K562 (cell line): Measurements from ENCODE around the gene EIF2AK2. TPM values are rescaled to one million over a fixed set of nuclear protein-coding genes. Genes with fewer than 3 reads are reported as not detected.

Experiments
- ATAC-seq: fragments of 200-7000 bp; cut with Tn5 transposase; 3 replicates; pipeline ENCODE4 v1.9.1; 2020; ENCODE audit warnings: moderate library complexity
- BruUV-seq: library from RNA; stranded (reverse); fragments of 400-500 nt; replicated peaks from 2 replicates; lab custom pipeline; 2021; lab: Mats Ljungman, UMichigan
- CTCF ChIA-PET: fragments of 300-600 bp; formaldehyde crosslinking; extraction: SDS; loops from one replicate; lab custom pipeline; 2021; ENCODE audit warnings: low intra/inter-chr PET ratio; lab: Yijun Ruan, JAX
- POLR2A ChIA-PET: fragments of 300-600, 350-650 bp; sonication (Branson Sonifier 250); formaldehyde crosslinking; extraction: SDS; loops from one replicate; lab custom pipeline; 2021; ENCODE audit warnings: antibody characterized with exemption, inconsistent platforms; lab: Yijun Ruan, JAX
- DNase-seq, 4 experiments: peaks; one replicate each; pipeline versions ENCODE4 v3.0.0 to v3.0.0-alpha.2; 2011 to 2018; ENCODE audit warnings: low spot score in 3 of 4, mixed read lengths in 3 of 4; ENCODE audit errors: extremely low read depth in 1 of 4
- FAIRE-seq: peaks from 2 replicates; lab custom pipeline; 2011; peaks lifted over from hg19 to GRCh38; lab: Jason Lieb, UNC
- H2AFZ ChIP-seq: 2 replicates; pipeline ENCODE4 v1.6.0; 2011; ENCODE audit warnings: low read depth, low read length, control low read depth, inconsistent platforms
- H3K27ac ChIP-seq: fragments of 200-600 bp; 3 replicates; pipeline ENCODE4 v1.8.0; 2011; ENCODE audit warnings: low read depth, mild to moderate bottlenecking, control low read depth, inconsistent platforms, low read length, moderate library complexity, mixed read lengths; ENCODE audit errors: extremely low read depth
- H3K27me3 ChIP-seq, 2 experiments: fragments of 300-600 bp in 1 of 2; 2 replicates in 1 of 2; 3 replicates in 1 of 2; pipeline versions ENCODE4 v1.6.0 to v1.8.0; 2011; ENCODE audit warnings: inconsistent platforms in 2 of 2, low read length in 2 of 2, mild to moderate bottlenecking in 1 of 2, mixed read lengths in 1 of 2, moderate library complexity in 1 of 2; ENCODE audit not compliant: control insufficient read depth in 2 of 2, insufficient read depth in 2 of 2
- H3K36me3 ChIP-seq: fragments of 300-600 bp; 3 replicates; pipeline ENCODE4 v1.8.0; 2011; ENCODE audit warnings: mild to moderate bottlenecking, low read length, inconsistent platforms; ENCODE audit not compliant: control insufficient read depth, insufficient read depth
- H3K4me1 ChIP-seq, 2 experiments: fragments of 200-600 bp in 1 of 2; replicated peaks in 1 of 2; 2 replicates in 1 of 2; 3 replicates in 1 of 2; pipeline versions ENCODE4 v1.5.1 to v1.8.0; 2011; ENCODE audit warnings: inconsistent platforms in 2 of 2, low read length in 2 of 2, mild to moderate bottlenecking in 1 of 2, mixed read lengths in 1 of 2, moderate library complexity in 1 of 2; ENCODE audit not compliant: control insufficient read depth in 2 of 2, insufficient read depth in 2 of 2
- H3K4me2 ChIP-seq: 2 replicates; pipeline ENCODE4 v1.6.1; 2011; ENCODE audit warnings: low read length, control low read depth, inconsistent platforms, mixed read lengths; ENCODE audit not compliant: insufficient read depth
- H3K4me3 ChIP-seq: fragments of 200-600 bp; sonication (generic), shearing (Covaris generic); 2 replicates; pipeline ENCODE4 v1.5.1; 2016; ENCODE audit warnings: control low read depth, inconsistent platforms
- H3K79me2 ChIP-seq: fragments of 200-600 bp; 3 replicates; pipeline ENCODE4 v1.8.0; 2011; ENCODE audit warnings: low read length, inconsistent platforms; ENCODE audit not compliant: control insufficient read depth, insufficient read depth
- H3K9ac ChIP-seq, 2 experiments: 2 replicates each; pipeline versions ENCODE4 v1.6.0 to v1.6.1; 2011; ENCODE audit warnings: low read depth in 2 of 2, low read length in 2 of 2, control low read depth in 1 of 2, inconsistent platforms in 1 of 2, mild to moderate bottlenecking in 1 of 2, mixed read lengths in 1 of 2; ENCODE audit not compliant: insufficient read depth in 1 of 2
- H3K9me1 ChIP-seq: one replicate; pipeline ENCODE4 v1.6.0; 2011; ENCODE audit warnings: inconsistent platforms, mild to moderate bottlenecking, low read length, moderate library complexity; ENCODE audit not compliant: control insufficient read depth, insufficient read depth
- H3K9me3 ChIP-seq: replicated peaks from 2 replicates; pipeline ENCODE4 v1.5.1; 2011; ENCODE audit warnings: low read depth, low read length, inconsistent platforms; ENCODE audit not compliant: control insufficient read depth, insufficient read depth
- H4K20me1 ChIP-seq: replicated peaks from 2 replicates; pipeline ENCODE4 v1.6.1; 2011; ENCODE audit warnings: low read length, inconsistent platforms, mixed read lengths; ENCODE audit not compliant: control insufficient read depth, insufficient read depth
- AFF1 ChIP-seq, 2 experiments: fragments of 450-650 bp; IDR thresholded peaks; 2 replicates each; pipeline ENCODE4 v1.6.1; 2018; ENCODE audit warnings: mild to moderate bottlenecking in 2 of 2, low read depth in 1 of 2; ENCODE audit not compliant: partially characterized antibody in 2 of 2
- BHLHE40 ChIP-seq: IDR thresholded peaks from 2 replicates; pipeline ENCODE4 v1.6.1; 2011; ENCODE audit warnings: low read length, improper control_type of control experiment
- BRD9 ChIP-seq: fragments of 450-650 bp; IDR thresholded peaks from 2 replicates; pipeline ENCODE4 v1.6.1; 2018; ENCODE audit warnings: low read depth; ENCODE audit not compliant: partially characterized antibody
- CBFA2T2 ChIP-seq: fragments of 450-650 bp; conservative IDR thresholded peaks from 2 replicates; pipeline ENCODE4 v1.6.1; 2017; ENCODE audit warnings: mild to moderate bottlenecking
- HIVEP1 ChIP-seq: fragments of 250-450 bp; sonication (Bioruptor Pico); IDR thresholded peaks from 2 replicates; pipeline ENCODE4 v1.4.0; 2020; ENCODE audit warnings: mild to moderate bottlenecking
- HNRNPH1 ChIP-seq: fragments of 200-400 bp; formaldehyde crosslinking; optimal IDR thresholded peaks from 2 replicates; pipeline ENCODE3; 2017; ENCODE audit warnings: low read depth, mild to moderate bottlenecking, low read length, moderate library complexity
- JUN ChIP-seq, 2 experiments: sonication (generic) in 1 of 2; formaldehyde crosslinking in 1 of 2; IDR thresholded peaks; 2 replicates each; pipeline versions ENCODE4 v1.6.1 to v1.8.0; 2012 to 2022; ENCODE audit warnings: borderline replicate concordance in 2 of 2, mild to moderate bottlenecking in 2 of 2, improper control_type of control experiment in 1 of 2, low read depth in 1 of 2, low read length in 1 of 2, missing genetic modification reagents in 1 of 2
- KDM5B ChIP-seq: fragments of 200-600 bp; sonication (generic); IDR thresholded peaks from 2 replicates; pipeline ENCODE4 v1.6.1; 2012; ENCODE audit warnings: low read depth, mild to moderate bottlenecking, moderate library complexity, low read length, control low read depth, inconsistent platforms; ENCODE audit not compliant: insufficient replicate concordance
- RBM22 ChIP-seq: fragments of 200-400 bp; formaldehyde crosslinking; IDR thresholded peaks from 2 replicates; pipeline ENCODE4 v1.6.1; 2018; ENCODE audit warnings: low read length, low read depth; ENCODE audit not compliant: poor library complexity, severe bottlenecking
- SP1 ChIP-seq: sonication (generic); formaldehyde crosslinking; IDR thresholded peaks from 2 replicates; pipeline ENCODE4 v1.8.1; 2022; ENCODE audit warnings: mild to moderate bottlenecking, missing genetic modification reagents
- XRCC5 ChIP-seq: fragments of 200-400 bp; formaldehyde crosslinking; IDR thresholded peaks from 2 replicates; pipeline ENCODE4 v1.6.1; 2017; ENCODE audit warnings: low read depth, mild to moderate bottlenecking, low read length
- ZBTB34 ChIP-seq: fragments of 250-450 bp; sonication (Bioruptor Pico); IDR thresholded peaks from 2 replicates; pipeline ENCODE4 v1.8.0; 2021; ENCODE audit warnings: mild to moderate bottlenecking, moderate library complexity
- ZC3H11A ChIP-seq: IDR thresholded peaks from 2 replicates; pipeline ENCODE4 v1.6.1; 2012; ENCODE audit warnings: low read depth, low read length, improper control_type of control experiment
- ZNF24 ChIP-seq: fragments of 450-650 bp; IDR thresholded peaks from 2 replicates; pipeline ENCODE4 v1.6.1; 2016
- ZNF778 ChIP-seq: fragments of 450-650 bp; formaldehyde crosslinking; IDR thresholded peaks from 2 replicates; pipeline ENCODE4 v1.4.0; 2020; ENCODE audit warnings: mild to moderate bottlenecking, moderate library complexity
- WGBS: fragments of 100-300 bp; shearing (Covaris generic); methylation state at CpG from one replicate; pipeline ENCODE4 v1.1.6; 2016; ENCODE audit warnings: low coverage, mixed read lengths; ENCODE audit not compliant: insufficient coverage; ENCODE audit errors: missing lambda C conversion rate; 5-methylcytosine and 5-hydroxymethylcytosine counted together
- in situ Hi-C: fragments of 300-500 bp; cut with MboI; formaldehyde crosslinking; loops from 4 replicates; pipeline ENCODE4 v1.15.0; 2018; ENCODE audit warnings: inconsistent platforms, mixed read lengths
- intact Hi-C: fragments of 100-400 bp; cut with micrococcal nuclease; formaldehyde crosslinking; loops from 2 replicates; pipeline ENCODE4 v1.14.2; 2022
- polyA plus RNA-seq, 8 experiments: library from polyadenylated mRNA; depleted of rRNA in 4 of 8; stranded (reverse) in 5 of 8; unstranded in 3 of 8; fragments of >200 nt; fragmentation: Nextera tagmentation in 2 of 8; fragmentation: Illumina TruSeq in 1 of 8; extraction: Ambion mirVana in 2 of 8; extraction: Trizol in 1 of 8; gene quantifications; 2 replicates each; pipeline versions ENCODE4 v1.2.1 to v1.2.3, GENCODE V29; 2011 to 2014; ENCODE audit warnings: inconsistent platforms in 1 of 8, missing spikeins in 1 of 8
- total RNA-seq, 7 experiments: library from RNA; depleted of rRNA in 6 of 7; stranded (reverse); fragments of >200 nt in 6 of 7; fragmentation: Illumina TruSeq in 2 of 7; extraction: Trizol in 2 of 7; gene quantifications; 2 replicates each; pipeline versions ENCODE4 v1.2.1 to v1.2.3, GENCODE V29; 2011 to 2021; ENCODE audit warnings: low replicate concordance in 1 of 7

Gene EIF2AK2
- total and polyA plus RNA-seq, 9 of the 15 experiments (the other 6 are each of a cell fraction or from before 2014, with no cell fraction given), result 3.8 to 19.5 (median 13.3) TPM

- no peak for FAIRE-seq
- POLR2A ChIA-PET, result interaction anchor here (1.0 to 1.9 kb wide), 3 partner anchors 13 to 34 kb away, joined by 3 to 7 read pairs (median 5); no protein-coding TSS in a partner anchor
- intact Hi-C loops, result no loop called here
- TF ChIP-seq JUN (IDR thresholded peaks at IDR 0.05; ENCODE audit: borderline replicate concordance, low read depth, low read length) (no peak), JUN (CRISPR knock-in tag; IDR thresholded peaks at IDR 0.05; ENCODE audit: borderline replicate concordance) (no peak), RBM22 (no peak), SP1 (CRISPR knock-in tag) (no peak), AFF1 (IDR thresholded peaks at IDR 0.05; ENCODE audit: low read depth in 1 of 2, partially characterized antibody in 2 of 2) (no peak), ZC3H11A (no peak), ZNF778 (no peak), BRD9 (no peak), HIVEP1 (no peak), HNRNPH1 (no peak), ZBTB34 (no peak), XRCC5 (no peak), CBFA2T2 (no peak), BHLHE40 (no peak), KDM5B (no peak), ZNF24 (no peak)
Measured at GRCh38 chr2:37198681-37199065, 41.9 kb upstream of the EIF2AK2 start.

More at GRCh38 chr2:37198681-37199065, 41.9 kb upstream of the EIF2AK2 start:
- peaks cover 3 to 16% of the 10 kb centered on the region in 2 experiments; a peak in 3 of 5 replicates for H3K4me1 ChIP-seq
- no peak overlapping the region for H3K4me3 ChIP-seq
- no peak overlapping the region for H2AFZ ChIP-seq
- CTCF ChIA-PET, result no interaction called here
- no peak overlapping the region for H3K27ac ChIP-seq
- no peak overlapping the region for H3K4me2 ChIP-seq
- H3K79me2 ChIP-seq, result peaks cover 54% of the 10 kb centered on the region
- H4K20me1 ChIP-seq, result no peaks in the 10 kb centered on the region
- no peak for DNase-seq
- H3K9ac ChIP-seq, result no peak overlapping the region; a peak in 1 of 4 replicates
- in situ Hi-C loops, result no loop called here
- no peaks in the 10 kb centered on the region for H3K27me3 ChIP-seq
- peaks cover 6% of the 10 kb centered on the region for H3K9me3 ChIP-seq
- H3K9me1 ChIP-seq, result no peaks in the 10 kb centered on the region
- 72% methylated on average over 8 of the region's 8 CpGs for WGBS
- no peak for ATAC-seq
- no TSS peak for BruUV-seq
- peaks cover 49% of the 10 kb centered on the region for H3K36me3 ChIP-seq
